Kidney glomerular epithelial cell (primary cell): ENCODE data around the gene SNRPF.
A peak's percentile ranks its signal among the peaks of the same experiment; 100 is the strongest.
"Not testable (repeated sequence)": the region's sequence is repeated elsewhere in the genome, so short reads cannot be mapped to it uniquely, and the experiment has no call there.

Source experiments
- DNase-seq: peaks from one replicate; lab custom pipeline; 2025; lab: John Stamatoyannopoulos, UW

Gene SNRPF

DNA sequence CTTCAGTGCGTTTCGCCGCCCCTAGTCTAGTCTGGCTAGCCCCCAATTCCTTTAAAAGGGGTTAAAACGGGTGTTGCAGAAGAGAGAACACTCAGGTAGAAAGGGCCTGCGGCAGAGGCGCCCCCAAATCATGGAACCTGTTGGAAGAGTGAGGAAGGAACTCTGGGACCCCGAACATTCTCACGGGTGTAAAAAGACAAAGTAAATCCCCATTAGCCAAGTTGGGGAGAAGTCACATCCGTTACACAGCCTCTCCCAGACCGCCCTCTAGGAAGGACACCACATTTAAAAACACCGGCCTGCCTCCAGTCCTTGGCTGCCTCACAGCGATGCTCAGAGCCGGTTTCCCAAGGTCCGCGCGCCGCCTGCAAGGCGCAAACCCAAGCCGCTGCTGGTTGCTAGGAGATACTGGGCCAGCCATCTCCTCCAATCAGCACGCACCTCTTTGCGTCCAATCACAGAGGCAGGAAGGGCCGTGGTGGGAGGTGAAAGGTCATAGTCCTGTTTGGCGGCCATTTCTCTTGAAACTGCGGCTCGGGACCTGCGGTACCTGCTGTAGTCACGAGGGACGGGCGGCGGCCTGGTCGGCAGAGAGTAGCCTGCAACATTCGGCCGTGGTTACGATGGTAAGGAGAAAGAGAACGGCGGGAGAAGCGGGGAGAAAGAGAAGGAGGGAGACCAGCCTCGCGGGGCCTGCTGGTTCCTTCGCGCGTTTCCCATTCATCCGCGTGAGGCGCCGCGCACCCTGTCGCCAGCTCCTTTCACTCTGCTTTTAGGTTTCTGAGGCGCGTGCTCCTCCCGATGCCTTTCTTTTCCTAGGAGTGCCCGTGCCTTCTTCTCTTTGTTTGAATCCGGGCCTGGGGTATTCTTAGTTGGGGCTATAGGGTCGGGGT, at the start of gene SNRPF:
Gene SNRPF, plus strand, starts transcription at position 502 of the 893 bp plus-strand sequence. Its CDS starts 122 bp downstream, at position 624.
- peak; percentile 94 for DNase-seq

DNA sequence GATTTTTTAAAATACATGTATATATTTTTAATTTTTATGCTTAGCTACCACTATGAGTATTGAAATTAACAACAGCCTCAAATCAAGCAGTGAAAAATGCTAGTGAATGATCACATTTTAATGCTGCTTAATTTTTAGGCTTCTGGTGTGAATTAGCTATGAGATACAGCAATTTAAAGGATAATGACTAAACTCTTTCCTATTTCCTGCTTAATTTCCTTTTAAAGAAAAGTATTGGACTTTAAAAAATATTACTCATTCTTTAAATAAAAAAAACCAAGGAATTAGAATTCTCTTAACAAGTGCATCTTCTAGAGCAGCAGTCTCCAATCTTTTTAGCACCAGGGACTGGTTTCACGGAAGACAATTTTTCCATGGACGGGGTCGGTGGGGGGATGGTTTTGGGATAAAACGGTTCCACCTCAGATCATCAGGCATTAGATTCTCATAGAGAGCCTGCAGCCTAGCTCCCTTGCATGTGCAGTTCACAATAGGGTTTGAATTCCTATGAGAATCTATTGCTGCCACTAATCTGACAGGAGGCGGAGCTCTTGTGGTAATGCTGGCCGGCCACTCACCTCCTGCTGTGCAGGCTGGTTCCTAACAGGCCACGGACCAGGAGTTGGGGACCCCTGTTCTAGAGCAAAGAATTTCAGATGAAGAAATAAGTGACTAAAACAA, 49.6 kb upstream of the SNRPF start:
- no peak for DNase-seq

DNA sequence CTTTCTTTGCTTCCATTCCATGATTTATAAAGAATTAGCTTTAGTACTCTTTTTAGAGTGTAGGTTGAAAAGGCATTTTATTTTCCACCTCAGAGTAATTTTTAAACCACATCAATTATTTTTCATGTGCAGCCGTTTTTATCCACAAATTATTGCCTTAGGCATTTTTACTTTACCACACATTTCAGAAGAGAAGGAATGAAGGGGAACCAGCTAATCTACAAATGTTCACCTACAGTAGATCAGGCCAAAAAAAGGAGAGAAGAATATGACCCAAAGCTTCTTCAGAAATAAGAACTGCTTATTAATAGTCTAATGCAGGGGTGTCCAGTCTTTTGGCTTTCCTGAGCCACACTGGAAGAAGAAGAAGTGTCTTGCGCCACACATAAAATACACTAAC, 48.3 kb upstream of the SNRPF start:
- DNase-seq: no peak

DNA sequence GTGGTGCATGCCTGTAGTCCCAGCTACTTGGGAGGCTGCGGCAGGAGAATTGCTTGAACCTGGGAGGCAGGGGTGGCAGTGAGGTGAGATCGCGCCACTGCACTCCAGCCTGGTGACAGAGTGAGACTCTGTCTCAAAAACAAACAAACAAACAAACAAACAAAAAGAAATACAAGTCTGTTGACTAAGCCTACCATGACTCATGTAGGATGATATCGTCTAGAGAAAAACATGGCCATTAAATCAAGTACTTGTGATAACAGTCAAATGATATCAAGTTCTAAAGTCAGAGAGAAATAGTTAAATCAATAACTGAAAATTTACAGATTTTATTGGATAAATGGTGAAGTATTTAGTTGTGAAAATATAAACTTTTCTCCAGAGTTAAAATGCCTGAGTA, 46.6 kb upstream of the SNRPF start:
- DNase-seq: not testable (repeated sequence)

DNA sequence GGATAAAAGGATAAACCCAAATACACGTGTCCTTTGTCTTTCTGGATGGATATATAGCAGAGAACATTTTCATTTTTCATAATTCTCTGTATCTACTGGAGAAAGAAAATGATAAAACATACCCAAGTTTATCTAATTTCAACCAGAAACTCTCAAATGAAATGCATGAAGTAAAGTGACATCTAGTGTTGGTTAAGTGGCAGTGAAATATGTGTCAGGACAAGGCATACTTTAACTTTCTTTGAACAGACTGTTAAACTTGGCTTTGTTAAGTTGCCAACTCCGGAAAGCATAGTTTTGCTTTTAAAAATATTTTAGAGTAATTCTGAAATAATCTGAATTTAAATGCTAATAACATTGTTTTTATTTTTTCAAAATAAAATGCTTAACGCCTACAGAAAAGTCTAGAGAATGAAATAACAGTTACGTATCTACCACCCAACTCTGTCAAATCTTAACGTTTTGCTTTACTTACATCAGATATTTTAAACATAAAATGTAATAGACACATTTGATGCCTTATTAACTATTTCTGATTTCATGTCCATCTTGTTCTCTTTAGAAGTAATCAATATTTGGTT, 43.0 kb upstream of the SNRPF start:
- DNase-seq: peak; percentile 45

DNA sequence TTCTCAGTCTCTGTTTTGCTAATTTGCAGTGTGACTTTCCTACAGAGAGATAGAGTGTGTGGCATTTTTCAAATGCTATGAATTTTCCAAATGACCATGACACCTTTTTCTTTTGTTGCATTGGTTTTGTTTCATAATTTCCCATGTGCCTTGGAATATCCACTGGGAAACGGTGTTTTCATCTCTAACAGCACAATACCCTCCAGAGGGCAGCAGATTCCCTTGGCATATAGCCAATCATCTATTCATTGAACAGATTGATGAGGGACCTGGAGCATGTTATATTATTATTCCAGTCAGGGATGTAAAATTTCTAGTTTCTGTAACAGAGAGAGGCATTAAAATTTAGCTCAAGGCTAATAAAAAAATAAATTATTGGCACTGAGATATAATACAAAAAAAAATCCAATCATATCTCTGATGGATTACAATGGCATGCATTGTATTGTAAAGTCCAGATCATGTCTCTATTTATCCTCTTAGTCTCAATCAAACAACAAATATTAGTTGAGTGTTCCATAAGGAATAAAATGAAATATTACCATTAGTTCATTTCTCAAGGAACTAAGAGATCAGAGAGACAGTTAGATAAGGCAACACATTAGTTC, 38.6 kb upstream of the SNRPF start:
- peak; percentile 81 for DNase-seq

DNA sequence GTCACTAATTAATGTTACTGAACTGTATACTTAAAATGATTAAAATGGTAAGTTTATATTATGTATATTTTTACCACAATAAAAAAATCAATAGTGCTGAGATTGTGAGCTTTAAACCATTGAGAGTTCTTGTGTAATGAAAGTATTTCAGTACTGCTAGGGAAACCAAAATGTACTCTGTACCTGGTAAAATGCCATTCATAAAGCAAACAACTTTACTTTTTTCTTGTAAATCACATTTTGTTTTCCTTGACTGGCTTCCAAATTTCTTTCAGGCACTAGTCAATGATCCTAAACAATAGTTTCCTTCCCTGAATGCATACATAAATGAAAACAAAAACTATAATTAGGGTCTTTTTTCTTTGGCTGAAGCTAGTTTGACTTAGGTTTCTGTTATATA, 29.4 kb upstream of the SNRPF start:
- DNase-seq: no peak

DNA sequence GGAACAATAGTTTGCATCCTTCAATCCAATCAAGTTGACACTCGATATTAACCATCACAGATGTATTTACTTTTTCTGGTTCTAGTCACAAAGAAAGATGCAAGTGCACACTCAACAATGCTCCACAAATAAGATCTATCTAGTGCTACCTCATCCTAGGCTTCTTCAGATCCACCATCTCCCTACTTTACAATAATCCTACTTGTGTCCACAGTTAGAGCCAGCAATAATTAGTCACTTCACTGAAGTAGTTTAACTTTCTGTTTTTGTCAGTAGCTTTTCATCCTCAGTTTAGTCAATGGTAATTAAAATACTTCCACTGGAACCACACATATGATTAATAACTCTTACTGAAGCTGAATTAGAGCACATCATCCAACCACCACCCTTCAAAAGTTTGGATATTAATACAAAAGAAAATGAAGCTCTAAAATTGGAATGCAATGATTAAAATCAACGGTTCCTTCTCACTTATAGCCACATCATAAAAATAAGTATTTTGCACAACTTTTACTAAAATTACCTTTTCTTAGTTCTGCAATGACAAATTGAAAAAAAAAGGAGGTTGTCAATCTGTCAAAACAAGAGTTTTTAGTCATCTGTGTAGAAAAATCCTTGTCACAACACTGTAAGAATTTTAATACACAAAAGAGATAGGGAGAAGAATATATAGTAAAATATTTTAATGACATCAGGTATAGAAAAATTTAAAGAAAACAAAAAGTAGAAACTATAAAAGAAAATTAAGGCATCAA, 28.2 kb upstream of the SNRPF start:
- DNase-seq: no peak

DNA sequence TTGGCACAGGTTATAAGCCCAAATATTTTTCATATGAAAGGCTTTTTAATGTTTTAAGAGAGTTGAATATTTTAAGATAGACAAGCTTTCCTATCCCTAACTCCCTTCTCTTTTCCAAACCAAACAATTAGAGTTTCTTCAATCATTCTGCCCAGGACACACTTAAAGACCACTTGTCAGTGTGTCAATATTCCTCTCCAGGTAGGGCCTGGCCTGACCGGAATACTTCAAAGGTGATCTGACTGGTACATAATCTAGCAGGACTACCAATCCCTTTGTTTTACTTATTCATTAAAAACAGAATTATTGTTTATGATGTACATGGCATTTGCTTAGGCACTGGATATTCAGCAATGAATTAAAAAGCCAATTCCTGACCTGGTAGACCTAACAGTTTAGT, 24.2 kb upstream of the SNRPF start:
- no peak for DNase-seq

DNA sequence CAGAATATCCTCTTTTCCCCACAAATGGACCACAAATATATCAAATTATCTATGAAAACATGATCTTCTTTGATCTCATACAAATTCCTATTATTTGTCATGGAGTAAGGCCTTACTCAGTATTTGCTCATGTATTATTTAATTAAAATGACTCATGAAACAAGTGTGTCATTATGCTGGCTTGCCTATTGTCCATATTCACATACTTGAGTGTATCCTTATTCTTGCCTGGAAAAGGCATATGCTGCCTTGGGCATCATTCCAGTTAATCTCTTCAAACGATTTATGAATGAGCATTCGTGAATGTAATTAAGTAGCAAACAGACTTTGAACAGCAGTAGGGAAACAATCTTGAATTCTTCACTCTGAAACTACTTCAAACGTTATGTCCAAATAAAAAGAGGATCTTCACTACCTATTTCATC, 22.6 kb upstream of the SNRPF start:
- peak; percentile 28 for DNase-seq

DNA sequence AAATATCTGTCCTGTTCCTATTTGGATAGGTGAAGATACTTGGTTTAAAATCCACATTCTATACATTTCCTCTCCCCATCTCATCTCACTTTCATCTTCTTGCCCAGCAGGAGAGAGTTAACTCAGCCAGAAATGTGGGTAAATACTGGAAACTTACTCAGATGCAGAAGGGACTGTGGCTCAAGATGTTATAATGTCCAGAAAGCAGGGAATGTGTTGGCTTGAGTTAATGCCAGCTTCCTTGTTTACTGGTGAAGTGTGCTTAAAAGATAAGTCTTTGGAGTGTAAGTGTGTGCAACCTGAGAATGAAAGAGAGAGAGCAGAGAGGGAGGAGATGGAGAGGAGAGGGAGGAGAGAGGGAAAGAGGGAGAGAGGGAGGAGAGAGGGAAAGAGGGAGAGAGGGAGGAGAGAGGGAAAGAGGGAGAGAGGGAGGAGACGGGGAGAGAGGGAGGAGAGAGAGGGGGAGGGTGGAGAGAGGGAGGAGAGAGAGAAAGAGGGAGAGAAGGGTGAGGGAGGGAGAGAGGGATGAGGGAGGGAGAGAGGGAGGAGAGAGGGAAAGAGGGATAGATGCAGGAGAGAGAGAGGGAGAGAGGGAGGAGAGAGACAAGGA, 22.0 kb upstream of the SNRPF start:
- DNase-seq: peak; percentile 44

DNA sequence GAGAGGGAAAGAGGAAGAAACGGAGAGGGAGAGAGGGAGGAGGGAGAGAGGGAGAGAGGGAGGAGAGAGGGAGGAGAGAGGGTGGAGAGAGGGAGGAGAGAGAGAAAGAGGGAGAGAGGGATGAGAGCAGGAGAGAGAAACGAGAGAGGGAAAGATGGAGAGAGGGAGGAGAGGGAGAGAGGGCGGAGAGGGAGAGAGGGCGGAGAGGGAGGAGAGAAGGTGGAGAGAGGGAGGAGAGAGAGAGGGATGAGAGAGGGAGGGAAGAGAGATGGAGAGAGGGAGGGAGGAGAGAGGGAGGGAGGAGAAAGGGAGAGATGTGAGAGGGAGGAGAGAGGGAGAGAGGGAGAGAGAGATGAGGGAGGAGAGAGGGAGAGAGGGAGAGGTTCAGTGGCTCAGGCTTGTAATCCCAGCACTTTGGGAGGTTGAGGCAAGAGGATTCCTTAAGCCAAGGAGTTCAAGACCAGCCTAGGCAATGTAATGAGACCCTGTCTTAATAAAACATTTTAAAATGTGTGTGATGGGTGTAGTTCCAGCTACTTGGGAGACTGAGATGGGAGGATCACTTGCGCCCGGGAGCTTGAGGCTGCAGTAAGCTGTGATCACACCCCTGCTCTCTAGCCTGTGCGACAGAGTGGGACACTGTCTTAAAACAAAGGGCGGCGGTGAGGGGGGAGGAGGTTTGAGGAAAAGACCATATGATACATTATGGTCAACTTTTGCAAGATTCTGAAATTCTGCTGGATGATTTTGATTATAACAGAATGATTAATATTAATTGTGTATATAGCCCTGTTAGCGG, 21.3 kb upstream of the SNRPF start:
- no peak for DNase-seq

DNA sequence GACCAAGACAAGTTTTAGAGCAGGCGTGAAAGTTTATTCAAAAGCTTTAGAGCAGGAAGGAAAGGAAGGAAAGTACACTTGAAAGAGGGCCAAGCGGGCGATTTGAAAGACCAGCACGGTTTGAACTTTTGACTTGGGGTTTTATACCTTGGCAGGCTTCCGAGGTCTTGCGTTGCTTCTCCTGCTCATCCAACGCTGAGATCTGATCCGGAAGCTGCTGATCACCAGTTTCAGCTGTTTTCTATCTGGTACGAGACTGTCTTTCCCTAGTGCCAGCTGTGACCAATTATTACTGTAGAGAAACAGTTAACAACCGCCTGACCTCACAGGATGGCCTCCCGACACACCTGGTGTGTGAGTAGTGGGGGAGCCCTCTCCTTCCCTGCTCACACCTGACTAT, 20.6 kb upstream of the SNRPF start:
- DNase-seq: no peak

DNA sequence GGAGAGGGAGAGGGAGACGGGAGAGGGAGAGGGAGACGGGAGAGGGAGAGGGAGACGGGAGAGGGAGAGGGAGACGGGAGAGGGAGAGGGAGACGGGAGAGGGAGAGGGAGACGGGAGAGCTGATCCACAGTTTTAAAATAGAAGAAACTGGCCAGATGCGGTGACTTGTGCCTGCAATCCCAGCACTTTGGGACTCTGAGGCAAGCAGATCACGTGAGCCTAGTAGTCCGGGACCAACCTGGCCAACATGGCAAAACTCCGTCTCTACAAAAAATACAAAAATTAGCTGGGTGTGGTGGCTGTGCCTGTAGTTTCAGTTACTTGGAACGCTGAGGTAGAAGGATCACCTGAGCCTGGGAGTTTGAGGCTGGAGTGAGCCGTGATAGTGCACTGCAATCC, 16.3 kb upstream of the SNRPF start:
- not testable (repeated sequence) for DNase-seq

DNA sequence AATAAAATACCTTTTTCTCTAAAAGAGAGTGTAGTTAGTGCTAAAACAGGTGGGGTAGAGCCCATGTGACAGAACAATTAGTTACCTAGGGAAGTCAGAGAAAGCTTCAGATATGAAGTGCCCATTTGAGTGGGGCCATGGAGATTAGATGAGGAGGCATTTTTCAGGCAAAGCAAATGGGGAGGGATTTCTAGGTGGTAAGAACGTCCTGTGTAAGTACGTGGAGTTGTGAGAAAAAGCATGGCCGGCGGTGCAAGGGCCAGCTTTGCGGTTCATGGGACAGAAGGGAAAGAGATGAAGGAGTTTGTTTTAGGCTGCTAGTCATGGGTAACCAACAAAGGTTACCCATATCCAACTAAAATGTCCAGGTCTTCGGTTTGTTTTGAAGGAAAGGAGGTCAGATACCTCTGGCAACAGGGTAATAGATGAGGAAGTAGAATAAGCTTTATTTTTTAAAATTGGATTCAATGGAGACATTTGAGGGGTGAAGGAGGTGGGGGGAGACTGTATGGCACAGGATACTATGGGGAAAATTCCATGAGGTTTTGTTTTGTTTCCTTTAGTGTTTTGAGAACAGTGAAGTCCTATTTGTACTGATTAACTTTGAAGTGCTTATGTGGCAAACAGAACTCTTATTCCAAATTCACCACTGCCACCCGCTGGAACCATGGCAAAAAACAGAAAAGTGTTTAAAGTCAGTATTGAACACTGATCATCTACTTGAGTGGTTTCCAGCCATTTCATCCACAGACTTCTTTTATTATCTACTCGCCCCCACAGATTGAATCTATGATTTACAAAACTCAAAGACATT, 10.0 kb upstream of the SNRPF start:
- peak; percentile 45 for DNase-seq

DNA sequence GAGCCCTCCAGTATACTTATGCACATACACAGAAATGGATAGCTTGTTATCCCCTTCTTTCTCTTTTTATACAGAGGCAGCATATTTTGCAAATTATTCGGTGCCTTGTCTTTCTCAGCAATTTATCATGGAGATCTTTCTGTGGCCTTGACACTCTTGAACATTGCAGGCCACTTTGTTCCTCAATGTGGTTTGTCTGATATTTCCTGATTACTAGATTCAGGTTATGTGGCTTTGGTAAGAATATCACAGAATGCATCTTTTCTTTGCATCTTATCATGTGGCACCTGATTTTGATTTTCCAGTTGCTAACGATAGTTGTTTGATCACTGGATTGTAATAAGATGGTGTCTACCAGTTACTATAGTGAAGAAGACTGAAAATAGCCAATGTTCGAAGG, 7.1 kb upstream of the SNRPF start:
- no peak for DNase-seq

DNA sequence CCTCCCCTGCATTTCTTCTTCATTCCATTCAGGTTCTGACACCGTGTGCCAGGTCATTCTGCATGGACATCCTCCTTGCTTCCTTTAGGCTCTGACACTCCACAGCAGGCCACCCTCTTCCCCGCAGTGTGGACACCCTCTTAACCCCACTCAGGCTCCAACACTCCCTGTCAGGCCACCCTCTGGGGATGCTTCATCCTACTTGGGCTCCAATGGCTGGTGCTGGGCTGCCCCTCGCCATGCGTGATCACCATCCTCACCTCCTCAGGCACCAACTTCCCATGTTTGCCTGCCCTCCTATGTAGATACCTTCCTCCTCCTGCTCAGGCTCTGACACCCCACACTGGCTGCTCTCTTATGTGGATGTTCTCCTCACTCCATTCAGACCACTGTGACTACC, 6.6 kb upstream of the SNRPF start:
- DNase-seq: no peak

DNA sequence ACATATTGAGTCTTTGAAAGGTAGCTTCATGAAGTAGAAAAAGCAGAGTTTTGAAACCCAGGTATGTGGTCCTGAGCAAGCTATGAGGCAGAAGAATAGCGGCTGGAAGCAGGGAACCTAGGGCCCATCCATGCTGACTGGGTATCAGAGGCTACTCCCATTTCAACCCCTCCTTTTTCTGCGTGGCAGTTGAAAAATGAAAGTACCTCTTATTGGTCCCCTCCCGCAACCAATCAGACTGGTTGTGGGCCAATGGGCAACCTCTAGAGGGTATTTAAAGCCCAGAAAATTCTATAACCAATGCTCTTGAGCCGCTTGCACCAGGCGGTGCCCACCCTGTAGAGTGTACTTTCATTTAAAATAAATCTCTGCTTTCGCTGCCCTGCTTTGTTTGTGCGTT, 1.6 kb upstream of the SNRPF start:
- no peak for DNase-seq

DNA sequence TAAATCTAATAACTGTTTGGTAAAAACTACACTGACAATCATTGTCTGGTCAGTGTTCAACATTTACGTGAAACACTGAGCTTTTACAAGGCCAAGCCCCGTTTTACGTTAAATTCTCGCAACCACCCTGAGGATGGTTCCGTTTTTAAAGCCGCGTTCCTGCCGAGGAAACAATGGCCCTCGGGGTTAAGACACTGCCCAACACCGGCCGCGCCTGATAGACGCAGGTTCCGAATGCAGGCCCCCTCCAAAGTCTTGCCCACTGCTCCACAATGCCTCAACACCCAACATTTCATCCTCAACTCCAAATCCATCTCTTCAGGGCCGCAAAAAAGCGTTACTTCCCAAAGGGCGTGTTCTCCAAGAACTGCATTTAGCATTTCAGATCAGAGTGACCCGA, 953 bp upstream of the SNRPF start:
- DNase-seq: no peak

DNA sequence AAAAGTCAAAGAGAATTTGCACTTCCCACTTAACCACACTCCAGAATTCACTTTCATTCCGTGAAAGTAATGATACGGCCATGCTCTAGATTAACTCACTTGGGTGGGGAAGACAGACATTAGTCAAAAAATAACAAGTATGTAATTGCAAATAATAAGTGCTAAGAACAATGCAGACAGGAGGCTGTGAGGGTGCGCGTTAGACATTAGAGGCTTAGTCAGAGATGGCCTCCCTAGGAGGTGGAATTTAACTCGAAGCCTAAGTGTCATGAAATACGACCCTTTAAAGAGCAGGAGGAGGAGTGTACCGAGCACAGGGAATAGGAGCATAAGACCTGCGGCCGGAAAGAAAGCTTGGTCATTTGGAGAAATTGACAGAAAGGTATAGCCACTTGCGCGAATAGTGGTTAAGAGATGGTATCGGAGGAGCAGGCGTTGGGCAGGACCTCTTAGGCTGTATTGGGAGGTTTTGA, 628 bp downstream of the SNRPF start:
- DNase-seq: peak; percentile 45
